ENCODE results near the gene CACNA1H.
"Not testable (repeated sequence)": the region's sequence is repeated elsewhere in the genome, so short reads cannot be mapped to it uniquely, and the experiment has no call there.

CACNA1H gene

GRCh38 chr16:1215574-1216295 is 62.8 kb downstream of the CACNA1H start:
- DNase-seq: no peak

- DNase-seq: no peak
Observed at GRCh38 chr16:1216296-1216619, 63.4 kb downstream of the CACNA1H start.

- no peak for DNase-seq
Observed at GRCh38 chr16:1216681-1217400, 63.9 kb downstream of the CACNA1H start.

GRCh38 chr16:1217526-1217925 is 64.6 kb downstream of the CACNA1H start:
- no peak for DNase-seq

- DNase-seq: no peak
Observed at GRCh38 chr16:1218061-1218929, 65.4 kb downstream of the CACNA1H start.

- DNase-seq: no peak
Observed at GRCh38 chr16:1218930-1219611, 66.2 kb downstream of the CACNA1H start.

- DNase-seq: no peak
Observed at GRCh38 chr16:1220098-1220728, 67.3 kb downstream of the CACNA1H start.

- DNase-seq: no peak
Observed at GRCh38 chr16:1220841-1221627, 68.1 kb downstream of the CACNA1H start.

- DNase-seq: no peak
Observed at GRCh38 chr16:1221628-1222552, 69.0 kb downstream of the CACNA1H start.

GRCh38 chr16:1222553-1223354 is 69.8 kb downstream of the CACNA1H start:
- no peak for DNase-seq

- no peak for DNase-seq
Observed at GRCh38 chr16:1223355-1224214, 70.7 kb downstream of the CACNA1H start.

- DNase-seq: no peak
Observed at GRCh38 chr16:1224558-1224957, 71.7 kb downstream of the CACNA1H start.

- DNase-seq: no peak
Observed at GRCh38 chr16:1225051-1225451, 72.1 kb downstream of the CACNA1H start, which contains the start of gene TPSG1. TPSG1 (minus strand) TSS chr16:1225268; CDS start chr16:1225252, 16 bp downstream.

GRCh38 chr16:1225728-1226311 is 72.9 kb downstream of the CACNA1H start:
- not testable (repeated sequence) for DNase-seq

GRCh38 chr16:1226692-1227091 is 73.8 kb downstream of the CACNA1H start:
- not testable (repeated sequence) for DNase-seq

GRCh38 chr16:1228227-1228626 is 75.3 kb downstream of the CACNA1H start:
- DNase-seq: not testable (repeated sequence)

- DNase-seq: not testable (repeated sequence)
Observed at GRCh38 chr16:1229476-1229875, 76.6 kb downstream of the CACNA1H start.

GRCh38 chr16:1230084-1230470 is 77.2 kb downstream of the CACNA1H start, which contains the start of gene TPSB2:
TPSB2 (minus strand) TSS chr16:1230184; CDS start chr16:1229951, 233 bp downstream.
- not testable (repeated sequence) for DNase-seq
